AG09309 (cell line): ENCODE data around the gene PFKL.
"Not testable (repeated sequence)": the region's sequence is repeated elsewhere in the genome, so short reads cannot be mapped to it uniquely, and the experiment has no call there.

Experiments
- DNase-seq: peaks from one replicate; pipeline ENCODE4 v3.0.0-alpha.2; 2010; ENCODE audit warnings: low read depth
- H3K4me3 ChIP-seq: 2 replicates; pipeline ENCODE4 v1.5.1; 2011; ENCODE audit warnings: mild to moderate bottlenecking, low read depth, low read length, moderate library complexity; ENCODE audit not compliant: control insufficient read depth
- TF ChIP-seq, protein P1 (sequence below): IDR thresholded peaks from 2 replicates; pipeline ENCODE4 v1.5.1; 2011; ENCODE audit warnings: mild to moderate bottlenecking, low read depth, low read length, inconsistent platforms; ENCODE audit not compliant: insufficient read depth, control insufficient read depth; ENCODE audit errors: missing control alignments

Gene PFKL

DNA sequence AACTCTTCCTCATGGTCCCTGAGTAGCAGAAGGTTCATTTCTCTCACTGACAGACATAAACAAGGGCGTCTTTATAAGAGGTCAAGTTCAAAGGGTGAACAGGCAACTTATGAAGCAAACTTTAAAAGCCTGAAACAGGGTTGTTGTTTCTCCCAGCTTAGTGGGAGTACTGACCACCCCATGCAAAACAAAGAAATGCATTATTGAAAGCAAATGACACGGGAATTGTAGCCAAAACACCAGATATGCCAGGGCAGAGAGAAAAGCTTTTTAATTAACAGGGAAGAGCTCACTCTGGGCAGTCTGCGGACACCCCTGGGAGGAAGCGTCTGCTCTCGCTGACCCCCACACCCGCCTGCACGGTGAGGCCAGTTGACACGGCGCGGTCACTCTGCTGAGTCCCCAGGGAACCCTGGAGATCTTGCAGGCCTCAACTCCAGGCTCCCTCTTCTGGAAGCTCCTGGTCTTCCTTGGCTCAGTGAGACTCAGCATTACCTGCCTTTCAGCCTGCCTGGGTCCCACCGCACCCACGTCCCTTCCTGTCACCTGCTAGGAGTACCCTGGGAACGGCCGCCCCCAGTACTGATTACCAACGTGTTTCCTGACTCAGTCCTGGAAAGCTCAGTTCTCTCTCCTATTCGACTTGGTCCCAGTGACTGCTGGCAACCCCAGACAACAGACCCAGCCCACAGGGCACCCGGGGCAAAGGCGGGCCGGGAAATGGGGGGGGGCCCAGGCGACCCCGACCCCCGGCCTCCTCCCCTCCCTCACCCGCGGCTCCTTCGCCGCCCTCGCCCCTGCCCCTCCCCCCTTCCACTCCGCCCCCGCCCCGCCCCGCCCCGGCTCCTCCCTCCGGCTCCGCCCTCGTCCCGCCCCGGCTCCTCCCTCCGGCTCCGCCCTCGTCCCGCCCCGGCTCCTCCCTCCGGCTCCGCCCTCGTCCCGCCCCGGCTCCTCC is 38.4 kb downstream of the PFKL start:
- H3K4me3 ChIP-seq: peak overlapping the region; percentile 50
- no peak for DNase-seq
- TF ChIP-seq, protein P1, sequence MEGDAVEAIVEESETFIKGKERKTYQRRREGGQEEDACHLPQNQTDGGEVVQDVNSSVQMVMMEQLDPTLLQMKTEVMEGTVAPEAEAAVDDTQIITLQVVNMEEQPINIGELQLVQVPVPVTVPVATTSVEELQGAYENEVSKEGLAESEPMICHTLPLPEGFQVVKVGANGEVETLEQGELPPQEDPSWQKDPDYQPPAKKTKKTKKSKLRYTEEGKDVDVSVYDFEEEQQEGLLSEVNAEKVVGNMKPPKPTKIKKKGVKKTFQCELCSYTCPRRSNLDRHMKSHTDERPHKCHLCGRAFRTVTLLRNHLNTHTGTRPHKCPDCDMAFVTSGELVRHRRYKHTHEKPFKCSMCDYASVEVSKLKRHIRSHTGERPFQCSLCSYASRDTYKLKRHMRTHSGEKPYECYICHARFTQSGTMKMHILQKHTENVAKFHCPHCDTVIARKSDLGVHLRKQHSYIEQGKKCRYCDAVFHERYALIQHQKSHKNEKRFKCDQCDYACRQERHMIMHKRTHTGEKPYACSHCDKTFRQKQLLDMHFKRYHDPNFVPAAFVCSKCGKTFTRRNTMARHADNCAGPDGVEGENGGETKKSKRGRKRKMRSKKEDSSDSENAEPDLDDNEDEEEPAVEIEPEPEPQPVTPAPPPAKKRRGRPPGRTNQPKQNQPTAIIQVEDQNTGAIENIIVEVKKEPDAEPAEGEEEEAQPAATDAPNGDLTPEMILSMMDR: peak; percentile 47

DNA sequence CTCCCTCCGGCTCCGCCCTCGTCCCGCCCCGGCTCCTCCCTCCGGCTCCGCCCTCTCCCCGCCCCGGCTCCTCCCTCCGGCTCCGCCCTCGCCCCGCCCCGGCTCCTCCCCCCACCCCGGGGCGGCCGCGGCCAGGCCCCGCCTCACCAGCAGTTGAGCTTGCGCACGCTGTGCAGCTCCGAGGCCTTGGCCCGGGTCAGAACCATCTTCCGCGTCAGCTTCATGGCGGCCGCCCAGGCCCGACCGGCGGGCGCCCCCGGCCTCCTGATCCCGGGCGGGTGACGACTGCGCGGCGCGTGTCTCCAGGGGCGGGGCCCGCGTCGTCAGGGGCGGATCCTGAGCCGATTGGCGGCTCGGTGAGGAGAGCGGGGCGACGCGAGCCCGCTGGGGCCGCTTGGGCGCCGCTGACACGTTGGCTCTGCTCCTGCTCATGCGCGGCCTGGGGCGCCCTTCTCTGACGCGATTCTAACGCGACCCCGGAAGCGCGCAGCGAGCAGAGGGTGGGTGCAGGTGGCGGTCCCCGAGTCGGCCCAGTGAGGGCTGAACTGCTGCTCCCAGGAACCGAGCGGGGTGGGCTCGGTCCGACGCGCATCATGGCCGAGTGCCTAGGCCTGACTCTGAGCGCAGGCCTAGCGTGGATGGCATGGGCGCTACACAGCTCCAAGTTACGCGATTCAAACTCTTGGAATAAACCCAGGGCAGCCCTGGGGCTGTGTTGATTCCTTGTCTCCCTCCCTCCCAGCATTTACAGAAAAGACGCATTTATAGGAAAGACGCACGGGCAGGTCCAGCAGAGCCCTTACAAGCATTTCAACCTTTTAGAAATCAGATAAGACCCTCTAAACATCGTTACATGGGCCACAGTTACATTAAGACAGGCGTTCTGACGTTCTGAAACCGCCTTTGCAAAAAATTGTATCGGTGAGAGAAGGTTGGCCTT is 39.4 kb downstream of the PFKL start, which contains the start of gene CFAP410:
Gene CFAP410, minus strand, starts transcription at position 420 of the 940 bp plus-strand sequence. Its CDS starts 196 bp downstream, at position 224.
- TF ChIP-seq, protein P1: no peak

DNA sequence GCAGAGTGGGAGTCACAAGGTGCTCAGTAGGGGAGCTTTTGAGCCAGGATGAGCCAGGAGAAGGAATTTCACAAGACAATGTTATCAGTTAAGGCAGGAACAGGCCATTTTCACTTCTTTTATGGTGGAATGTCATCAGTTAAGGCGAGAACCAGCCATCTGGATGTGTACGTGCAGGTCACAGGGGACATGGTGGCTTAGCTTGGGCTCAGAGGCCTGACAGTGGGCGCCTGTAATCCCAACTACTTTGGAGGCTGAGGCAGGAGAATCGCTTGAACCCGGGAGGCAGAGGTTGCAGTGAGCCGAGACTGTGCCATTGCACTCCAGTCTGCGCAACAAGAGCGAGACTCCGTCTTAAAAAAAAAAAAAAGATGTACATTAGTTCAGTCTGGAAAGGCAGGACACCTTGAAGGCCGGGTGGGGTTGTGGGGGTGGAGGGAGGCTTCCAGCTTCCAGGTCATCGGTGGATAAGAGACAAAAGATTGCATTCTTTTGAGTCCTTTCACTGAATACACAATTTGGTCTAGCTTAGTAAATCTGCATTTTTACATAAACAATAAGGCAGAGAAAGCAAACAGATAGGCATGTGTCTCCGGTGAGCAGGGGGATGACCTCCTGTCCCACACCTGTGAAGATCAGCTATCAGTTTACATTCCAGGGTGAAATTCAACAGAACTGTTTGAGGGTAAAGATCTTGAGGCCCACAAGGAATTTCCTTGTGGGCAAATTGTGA is 42.0 kb downstream of the PFKL start:
- DNase-seq, H3K4me3 ChIP-seq: not testable (repeated sequence)

More for the DNA sequence above, 39.4 kb downstream of the PFKL start, which contains the start of gene CFAP410:
- peak within 1 kb of the TSS; percentile 99 for H3K4me3 ChIP-seq
- DNase-seq: peak; percentile 72

DNA sequence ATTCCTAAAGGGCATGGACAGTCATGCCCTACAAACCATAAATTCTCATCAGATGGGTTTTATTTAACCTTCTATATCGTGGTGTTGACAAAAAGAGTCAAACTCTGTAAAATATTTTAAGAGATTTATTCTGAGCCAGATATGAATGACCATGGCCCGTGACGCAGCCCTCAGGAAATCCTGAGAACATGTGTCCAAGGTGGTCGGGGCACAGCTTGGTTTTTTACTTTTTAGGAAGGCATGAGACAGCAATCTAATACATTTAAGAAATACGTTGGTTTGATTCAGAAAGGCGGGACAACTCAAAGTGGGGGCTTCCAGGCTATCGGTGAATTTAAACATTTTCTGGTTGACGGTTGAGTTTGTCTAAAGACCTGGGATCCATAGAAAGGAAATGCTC is 43.1 kb downstream of the PFKL start:
- H3K4me3 ChIP-seq, DNase-seq: not testable (repeated sequence)

DNA sequence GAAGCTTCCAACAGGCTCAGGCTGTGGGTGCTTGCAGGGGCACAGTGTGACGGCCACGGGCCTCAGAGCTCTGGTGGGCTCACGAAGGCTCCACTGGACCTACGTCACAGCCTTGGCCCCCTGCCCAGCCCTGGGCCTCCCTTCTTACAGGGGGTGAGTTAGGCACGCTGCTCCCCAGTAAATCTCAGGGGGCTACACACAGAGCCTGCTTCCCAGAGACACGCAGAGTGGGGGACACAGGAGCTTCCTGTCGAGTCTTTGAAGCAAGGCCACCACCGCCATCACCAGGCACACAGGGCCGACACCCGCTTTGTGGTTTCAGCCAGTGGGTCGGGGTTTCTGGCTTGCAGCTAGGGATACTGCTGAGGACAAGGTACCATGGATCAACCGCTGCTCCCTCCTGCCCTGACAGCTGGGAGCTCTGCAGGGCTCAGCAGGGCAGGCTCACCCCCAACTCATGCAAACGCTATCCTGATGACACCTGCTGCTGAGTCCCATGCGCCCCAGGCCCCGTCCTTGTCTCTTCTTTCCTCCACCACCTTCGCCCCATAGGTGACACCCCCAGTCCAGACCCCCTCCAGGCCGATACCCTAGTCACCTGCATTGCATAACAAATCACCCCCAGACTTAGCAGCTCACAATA is 44.8 kb downstream of the PFKL start:
- DNase-seq: no peak
- TF ChIP-seq, protein P1: no peak
- no peak overlapping the region for H3K4me3 ChIP-seq

DNA sequence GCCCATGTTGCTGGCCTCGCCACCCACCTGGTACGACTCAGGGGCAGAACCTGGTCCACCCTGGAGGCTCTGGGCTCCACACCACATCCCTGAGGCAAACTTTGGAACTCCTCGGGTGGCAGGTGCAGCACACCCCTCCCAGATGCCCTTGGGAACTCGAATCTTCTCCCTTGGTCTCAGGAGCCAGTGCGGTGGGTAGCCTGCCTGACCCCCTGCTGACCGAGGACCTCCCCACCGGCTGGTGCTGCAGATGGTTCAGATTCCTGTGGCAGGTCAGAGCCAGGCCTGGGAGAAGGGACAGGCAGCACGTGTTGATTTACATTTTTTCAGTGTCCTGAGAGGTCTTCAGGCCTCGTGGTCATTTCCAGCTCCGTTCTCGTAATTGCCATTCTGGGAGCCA is 45.6 kb downstream of the PFKL start:
- DNase-seq: no peak
- no peak overlapping the region for H3K4me3 ChIP-seq
- TF ChIP-seq, protein P1: no peak

DNA sequence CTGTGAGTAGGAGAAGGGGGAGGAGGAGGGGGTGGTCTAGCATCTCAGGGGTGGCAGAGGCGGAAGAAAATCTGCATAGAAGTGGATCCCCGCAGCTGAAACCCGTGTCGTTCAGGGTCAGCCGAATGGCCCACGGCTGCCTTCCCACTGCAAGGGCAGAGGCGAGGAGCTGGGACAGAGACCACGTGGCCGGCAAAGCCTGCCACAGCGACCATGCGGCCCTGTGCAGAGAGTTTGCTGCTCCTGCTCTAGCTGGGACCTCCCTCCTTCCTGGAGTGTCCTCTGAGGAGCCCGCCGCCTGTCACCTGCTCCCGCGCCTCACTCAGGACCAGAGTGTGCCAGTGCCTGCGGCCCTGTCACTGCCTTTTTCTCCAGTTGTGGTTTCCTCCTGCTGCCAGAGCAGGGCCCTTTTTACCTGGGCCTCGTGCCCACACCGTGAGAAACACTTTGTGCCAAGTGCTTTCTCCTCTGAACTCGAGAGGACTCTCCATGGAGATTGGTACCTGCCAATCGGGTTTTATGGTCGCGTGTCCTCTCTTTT is 48.1 kb downstream of the PFKL start:
- TF ChIP-seq, protein P1: no peak
- H3K4me3 ChIP-seq: no peak overlapping the region
- no peak for DNase-seq
